GM12873 (cell line): ENCODE data around the gene MYL6B.

Experiments used
- TF ChIP-seq, protein P1 (sequence below): IDR thresholded peaks from 2 replicates; pipeline ENCODE4 v1.5.1; 2012; ENCODE audit warnings: low read depth, mild to moderate bottlenecking, moderate library complexity, low read length, control low read depth; ENCODE audit not compliant: insufficient read depth; ENCODE audit errors: missing control alignments

Gene MYL6B

DNA sequence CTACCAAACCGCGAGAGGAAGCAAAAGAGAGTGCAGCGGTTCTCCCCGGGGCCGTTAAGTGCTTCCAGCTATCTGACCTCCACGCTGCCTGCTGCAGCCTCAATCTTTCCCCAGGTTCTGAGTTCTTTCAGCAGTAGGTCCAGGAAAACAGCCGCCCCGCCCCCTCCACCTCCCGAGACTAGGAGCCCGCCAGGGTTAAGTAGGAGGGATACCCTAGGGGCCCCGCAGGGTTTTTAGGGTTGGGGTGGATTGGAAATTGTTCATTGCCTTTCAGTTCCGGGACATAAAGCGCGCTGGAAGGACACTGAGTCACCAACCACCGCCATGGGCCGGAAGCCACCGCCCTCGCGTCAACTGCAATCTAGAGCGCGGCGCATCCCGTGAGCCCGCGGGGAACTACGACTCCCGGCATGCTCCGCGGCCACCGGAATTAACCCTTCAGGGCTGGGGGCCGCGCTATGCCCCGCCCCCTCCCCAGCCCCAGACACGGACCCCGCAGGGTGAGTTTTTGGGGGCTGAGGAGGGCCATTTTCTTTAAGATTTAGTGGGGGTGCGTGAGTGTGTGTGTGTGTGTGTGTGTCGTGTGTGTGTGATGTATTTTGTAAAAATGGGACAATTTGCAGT is at the start of gene MYL6B:
Gene MYL6B (plus strand): TSS at position 456 of the 624 bp plus-strand sequence. CDS start 1,332 bp downstream, outside the sequence.
- TF ChIP-seq, protein P1, sequence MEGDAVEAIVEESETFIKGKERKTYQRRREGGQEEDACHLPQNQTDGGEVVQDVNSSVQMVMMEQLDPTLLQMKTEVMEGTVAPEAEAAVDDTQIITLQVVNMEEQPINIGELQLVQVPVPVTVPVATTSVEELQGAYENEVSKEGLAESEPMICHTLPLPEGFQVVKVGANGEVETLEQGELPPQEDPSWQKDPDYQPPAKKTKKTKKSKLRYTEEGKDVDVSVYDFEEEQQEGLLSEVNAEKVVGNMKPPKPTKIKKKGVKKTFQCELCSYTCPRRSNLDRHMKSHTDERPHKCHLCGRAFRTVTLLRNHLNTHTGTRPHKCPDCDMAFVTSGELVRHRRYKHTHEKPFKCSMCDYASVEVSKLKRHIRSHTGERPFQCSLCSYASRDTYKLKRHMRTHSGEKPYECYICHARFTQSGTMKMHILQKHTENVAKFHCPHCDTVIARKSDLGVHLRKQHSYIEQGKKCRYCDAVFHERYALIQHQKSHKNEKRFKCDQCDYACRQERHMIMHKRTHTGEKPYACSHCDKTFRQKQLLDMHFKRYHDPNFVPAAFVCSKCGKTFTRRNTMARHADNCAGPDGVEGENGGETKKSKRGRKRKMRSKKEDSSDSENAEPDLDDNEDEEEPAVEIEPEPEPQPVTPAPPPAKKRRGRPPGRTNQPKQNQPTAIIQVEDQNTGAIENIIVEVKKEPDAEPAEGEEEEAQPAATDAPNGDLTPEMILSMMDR = no peak

DNA sequence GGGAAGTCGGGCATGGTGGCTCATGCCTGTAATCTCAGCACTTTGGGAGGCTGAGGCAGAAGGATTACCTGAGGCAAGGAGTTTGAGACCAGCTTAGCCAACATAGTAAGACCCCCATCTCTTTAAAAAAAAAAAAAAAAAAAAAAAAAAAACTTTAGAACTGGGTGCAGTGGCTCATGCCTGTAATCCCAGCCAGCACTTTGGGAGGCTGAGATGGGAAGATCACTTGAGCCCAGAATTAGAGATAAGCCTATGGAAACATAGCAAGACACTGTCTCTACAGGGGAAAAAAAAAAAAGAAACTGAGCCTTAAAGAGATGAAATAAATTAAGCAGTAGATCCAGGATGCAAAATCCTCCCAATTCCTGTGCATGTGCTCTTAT is 49.7 kb upstream of the MYL6B start:
- TF ChIP-seq, protein P1 = no peak

DNA sequence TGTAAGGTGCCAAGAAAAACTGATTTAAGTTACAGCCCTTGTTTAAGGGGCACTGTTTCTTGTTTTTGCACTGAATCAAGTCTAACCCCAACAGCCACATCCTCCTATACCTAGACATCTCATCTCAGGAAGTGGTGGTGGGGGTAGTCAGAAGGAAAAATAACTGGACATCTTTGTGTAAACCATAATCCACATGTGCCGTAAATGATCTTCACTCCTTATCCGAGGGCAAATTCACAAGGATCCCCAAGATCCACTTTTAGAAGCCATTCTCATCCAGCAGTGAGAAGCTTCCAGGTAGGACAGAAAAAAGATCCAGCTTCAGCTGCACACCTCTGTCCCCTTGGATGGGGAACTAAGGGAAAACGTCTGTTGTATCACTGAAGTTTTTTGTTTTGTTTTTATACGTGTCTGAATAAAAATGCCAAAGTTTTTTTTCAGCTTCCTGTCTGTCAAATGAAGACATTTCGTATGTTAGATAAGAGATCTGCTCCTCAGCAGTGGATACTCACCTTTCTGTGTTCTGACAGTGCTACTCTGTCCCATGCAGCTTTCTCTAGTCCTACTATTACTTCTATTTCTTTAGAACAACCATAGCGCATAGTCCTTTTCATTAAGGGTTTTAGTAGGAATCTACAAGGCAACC is 49.2 kb upstream of the MYL6B start:
- TF ChIP-seq, protein P1 = no peak

DNA sequence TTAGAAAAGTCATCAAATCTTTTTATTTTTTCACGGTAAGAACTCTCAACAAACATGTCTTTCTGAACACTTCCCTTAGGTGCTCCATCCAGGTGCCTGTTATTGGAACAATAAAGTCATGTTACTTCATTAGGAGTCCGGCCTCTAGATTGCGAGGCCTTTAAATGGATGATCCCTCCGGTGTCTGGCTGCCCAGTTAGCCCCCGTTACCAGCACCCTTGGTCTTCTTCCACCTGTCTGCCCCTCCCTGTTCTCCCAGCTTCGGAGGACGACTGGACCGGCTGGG is 48.6 kb upstream of the MYL6B start:
- TF ChIP-seq, protein P1 = no peak

DNA sequence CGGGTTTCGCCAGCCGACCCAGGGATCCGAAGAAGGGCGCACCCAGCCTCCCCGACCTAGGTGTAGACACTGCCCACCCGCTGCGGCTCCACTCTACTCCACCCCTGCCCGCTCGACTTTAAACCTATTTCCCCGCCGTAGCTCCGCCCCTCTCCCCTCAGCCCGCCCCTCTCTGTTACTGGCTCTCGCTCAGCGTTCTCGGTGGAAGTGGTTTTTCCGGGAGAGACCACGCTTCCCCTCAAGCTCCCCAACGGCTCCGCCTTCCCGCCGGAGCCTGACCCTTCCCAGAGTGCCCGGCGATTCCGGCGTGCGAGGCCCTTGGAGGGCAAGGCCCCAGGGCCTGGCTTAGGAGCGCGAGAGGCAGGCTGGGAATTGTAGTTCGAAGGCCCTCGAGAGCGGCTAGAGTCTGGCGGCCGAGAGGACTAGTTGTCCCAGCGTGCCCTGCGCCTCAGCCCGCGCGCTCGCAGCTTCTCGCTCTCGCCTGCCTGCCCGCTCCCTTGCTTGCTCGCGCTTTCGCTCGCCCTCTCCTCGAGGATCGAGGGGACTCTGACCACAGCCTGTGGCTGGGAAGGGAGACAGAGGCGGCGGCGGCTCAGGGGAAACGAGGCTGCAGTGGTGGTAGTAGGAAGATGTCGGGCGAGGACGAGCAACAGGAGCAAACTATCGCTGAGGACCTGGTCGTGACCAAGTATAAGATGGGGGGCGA is 48.1 kb upstream of the MYL6B start, which contains the start of gene PA2G4:
Gene PA2G4 (plus strand): TSS at position 451 of the 706 bp plus-strand sequence. CDS start 179 bp downstream, at position 630.
- TF ChIP-seq, protein P1 = no peak

DNA sequence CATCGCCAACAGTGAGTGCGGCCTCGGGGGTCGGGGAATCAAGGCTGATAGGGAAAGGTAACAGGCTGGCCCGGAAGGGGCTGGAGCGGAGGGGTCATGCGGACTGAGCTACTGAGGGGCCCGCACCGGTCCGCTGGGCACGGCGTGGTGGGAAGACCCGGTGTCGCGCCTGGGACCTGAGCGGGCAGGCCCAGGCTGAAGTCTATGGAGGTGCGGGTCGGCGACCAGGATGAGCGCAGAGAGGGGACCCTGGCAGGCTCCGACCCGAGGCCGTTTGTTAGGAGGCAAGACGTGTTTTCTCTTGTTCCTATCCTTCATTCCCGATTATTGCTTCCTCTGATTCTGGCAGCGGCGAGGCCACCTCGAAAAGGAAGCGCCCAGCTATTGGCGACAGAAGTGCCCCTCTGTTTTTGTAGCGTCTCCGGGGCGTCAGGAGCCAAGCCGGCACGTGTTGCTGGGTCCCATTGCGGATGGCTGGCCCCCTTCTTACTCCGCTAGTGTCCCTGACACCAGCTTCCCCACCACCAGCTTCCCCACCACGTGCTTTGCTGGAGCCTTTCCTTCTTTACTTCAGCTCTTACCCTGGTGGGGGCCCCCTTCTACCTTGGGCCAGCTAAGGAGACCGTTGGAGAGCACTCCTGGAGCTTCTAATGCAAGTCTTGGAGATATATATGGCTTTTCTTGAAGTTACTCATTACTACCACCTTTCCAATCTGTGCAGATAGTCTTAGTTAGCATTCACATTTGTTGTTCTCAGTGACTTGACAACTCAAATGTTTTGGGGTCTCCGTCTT is 47.4 kb upstream of the MYL6B start:
- TF ChIP-seq, protein P1 = peak; percentile 5

DNA sequence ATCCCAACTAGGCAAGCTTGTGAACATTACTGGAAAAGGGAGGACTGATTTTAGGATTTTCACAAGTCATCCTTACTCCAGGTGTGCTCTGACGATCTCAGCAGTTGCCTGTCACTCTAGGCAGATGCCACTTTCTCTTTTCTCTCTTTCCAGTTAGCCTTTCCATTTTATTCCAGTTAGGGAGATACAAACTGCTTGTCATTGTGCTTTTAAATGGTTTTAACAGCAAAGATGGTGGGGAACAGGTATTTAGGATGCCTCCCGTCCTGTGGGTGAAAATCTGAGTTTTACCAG is 46.8 kb upstream of the MYL6B start:
- TF ChIP-seq, protein P1 = peak; percentile 1
